Mononuclear cell (primary cell): ENCODE measurements around the gene NTHL1. TPM values are rescaled to one million over a fixed set of nuclear protein-coding genes. Genes with fewer than 3 reads are reported as not detected.

ENCODE experiments used
- H3K27me3 ChIP-seq: 2 replicates; pipeline ENCODE4 v1.6.0; 2011; ENCODE audit warnings: low read length, control low read depth; ENCODE audit not compliant: insufficient read depth
- H3K4me1 ChIP-seq: 2 replicates; pipeline ENCODE4 v1.5.1; 2011; ENCODE audit warnings: mild to moderate bottlenecking, low read length, control low read depth; ENCODE audit not compliant: insufficient read depth
- H3K4me3 ChIP-seq: 2 replicates; pipeline ENCODE4 v1.5.1; 2011; ENCODE audit warnings: mild to moderate bottlenecking, low read length, moderate library complexity
- H3K9me3 ChIP-seq: 2 replicates; pipeline ENCODE4 v1.5.1; 2011; ENCODE audit warnings: low read depth, mild to moderate bottlenecking, control low read depth, low read length
- total RNA-seq: library from RNA; depleted of rRNA; stranded (reverse); fragments of >200 nt; gene quantifications from one replicate; pipeline ENCODE4 v1.2.3, GENCODE V29; 2012

NTHL1 gene
- total RNA-seq, 1 donor = 3.1 TPM

DNA sequence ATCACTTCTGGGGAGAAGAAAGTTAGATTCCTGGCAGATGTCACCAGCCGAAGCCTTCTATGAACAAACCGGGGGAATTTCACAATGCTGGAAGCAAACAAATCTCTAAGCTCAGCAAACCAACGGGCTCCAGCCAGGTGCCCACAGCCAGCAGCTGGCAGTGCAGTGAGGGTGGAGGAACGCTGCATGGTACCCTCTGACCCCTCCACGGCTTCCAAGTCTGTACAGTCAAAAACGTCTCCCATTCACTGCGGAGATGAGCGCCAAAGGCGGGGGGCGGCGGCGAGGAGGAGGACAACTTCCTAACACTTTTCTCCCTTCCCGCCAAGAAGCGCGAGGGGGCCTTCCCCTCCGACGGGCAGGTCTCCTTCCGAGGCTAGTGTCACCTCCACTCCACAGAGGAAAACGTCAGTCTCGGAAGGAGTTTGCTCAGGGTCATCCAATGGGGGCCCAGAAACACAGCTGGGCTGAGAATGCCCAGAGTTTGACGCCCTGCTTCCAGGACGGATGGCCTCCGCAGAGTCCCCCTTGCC lies 38.9 kb downstream of the NTHL1 start:
- no peaks in the 10 kb centered on the region for H3K9me3 ChIP-seq
- peak overlapping the region; percentile 68 for H3K4me3 ChIP-seq
- peaks cover 58% of the 10 kb centered on the region for H3K4me1 ChIP-seq
- H3K27me3 ChIP-seq = no peaks in the 10 kb centered on the region

GRCh38 chr16:2008009-2008526 lies 39.6 kb downstream of the NTHL1 start:
- H3K4me3 ChIP-seq = no peak overlapping the region
- H3K27me3 ChIP-seq = no peaks in the 10 kb centered on the region
- no peaks in the 10 kb centered on the region for H3K9me3 ChIP-seq
- peaks cover 58% of the 10 kb centered on the region for H3K4me1 ChIP-seq

- no peaks in the 10 kb centered on the region for H3K27me3 ChIP-seq
Observed at GRCh38 chr16:2007081-2007836, 40.4 kb downstream of the NTHL1 start.

GRCh38 chr16:2006317-2006716 lies 41.3 kb downstream of the NTHL1 start:
- peaks cover 58% of the 10 kb centered on the region for H3K4me1 ChIP-seq
- no peak overlapping the region for H3K4me3 ChIP-seq
- H3K9me3 ChIP-seq = no peaks in the 10 kb centered on the region
- no peaks in the 10 kb centered on the region for H3K27me3 ChIP-seq

More at GRCh38 chr16:2007081-2007836, 40.4 kb downstream of the NTHL1 start:
- Histone ChIP-seq H3K4me3 (no peak overlapping the region), H3K4me1 (peaks cover 58% of the 10 kb centered on the region), H3K9me3 (no peaks in the 10 kb centered on the region)

- Histone ChIP-seq H3K27me3 (no peaks in the 10 kb centered on the region), H3K9me3 (no peaks in the 10 kb centered on the region), H3K4me3 (no peak overlapping the region), H3K4me1 (peaks cover 56% of the 10 kb centered on the region)
Observed at GRCh38 chr16:2005646-2006045, 42.0 kb downstream of the NTHL1 start.

DNA sequence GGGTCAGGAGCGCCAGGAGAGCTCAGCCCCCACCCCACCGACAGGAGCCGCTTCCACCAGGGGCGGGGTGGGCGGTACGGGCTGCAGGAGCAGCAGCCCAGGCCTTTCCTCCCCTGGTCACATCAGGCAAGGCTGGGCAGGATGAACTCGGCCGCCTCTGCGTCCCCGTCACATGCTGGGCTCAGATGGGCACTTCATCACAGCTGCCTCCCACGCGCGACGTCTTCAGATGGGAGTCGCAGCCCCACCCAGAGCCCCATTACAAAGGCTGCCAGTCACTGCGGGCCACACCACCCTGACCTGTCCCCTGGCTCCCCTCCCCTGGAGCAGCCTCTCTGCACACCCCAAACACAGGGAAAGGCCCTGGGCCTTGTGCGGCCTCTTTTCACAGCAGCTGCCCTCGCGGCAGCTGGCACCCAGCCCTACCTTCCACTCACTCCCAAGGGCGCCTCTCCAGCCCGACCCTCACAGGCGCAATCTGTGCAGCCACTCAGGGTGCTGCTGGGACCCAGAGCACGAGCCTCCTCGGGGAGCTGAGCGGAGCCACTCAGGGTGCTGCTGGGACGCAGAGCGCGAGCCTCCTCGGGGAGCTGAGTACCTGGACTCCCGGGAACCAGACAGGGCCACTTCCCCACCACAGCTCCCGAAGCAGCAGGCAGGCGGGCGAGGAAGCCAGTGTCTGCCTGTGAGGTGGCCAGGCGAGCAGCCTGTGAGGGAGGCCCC lies 42.7 kb downstream of the NTHL1 start:
- peaks cover 50% of the 10 kb centered on the region for H3K4me1 ChIP-seq
- H3K27me3 ChIP-seq = no peaks in the 10 kb centered on the region
- no peak overlapping the region for H3K4me3 ChIP-seq
- no peaks in the 10 kb centered on the region for H3K9me3 ChIP-seq

GRCh38 chr16:2003827-2004641 lies 43.6 kb downstream of the NTHL1 start:
- Histone ChIP-seq H3K27me3 (no peaks in the 10 kb centered on the region), H3K4me3 (no peak overlapping the region), H3K9me3 (no peaks in the 10 kb centered on the region), H3K4me1 (peaks cover 47% of the 10 kb centered on the region)

- peaks cover 40% of the 10 kb centered on the region for H3K4me1 ChIP-seq
- no peak overlapping the region for H3K4me3 ChIP-seq
- H3K9me3 ChIP-seq = no peaks in the 10 kb centered on the region
- H3K27me3 ChIP-seq = no peaks in the 10 kb centered on the region
Observed at GRCh38 chr16:2003231-2003826, 44.3 kb downstream of the NTHL1 start.

DNA sequence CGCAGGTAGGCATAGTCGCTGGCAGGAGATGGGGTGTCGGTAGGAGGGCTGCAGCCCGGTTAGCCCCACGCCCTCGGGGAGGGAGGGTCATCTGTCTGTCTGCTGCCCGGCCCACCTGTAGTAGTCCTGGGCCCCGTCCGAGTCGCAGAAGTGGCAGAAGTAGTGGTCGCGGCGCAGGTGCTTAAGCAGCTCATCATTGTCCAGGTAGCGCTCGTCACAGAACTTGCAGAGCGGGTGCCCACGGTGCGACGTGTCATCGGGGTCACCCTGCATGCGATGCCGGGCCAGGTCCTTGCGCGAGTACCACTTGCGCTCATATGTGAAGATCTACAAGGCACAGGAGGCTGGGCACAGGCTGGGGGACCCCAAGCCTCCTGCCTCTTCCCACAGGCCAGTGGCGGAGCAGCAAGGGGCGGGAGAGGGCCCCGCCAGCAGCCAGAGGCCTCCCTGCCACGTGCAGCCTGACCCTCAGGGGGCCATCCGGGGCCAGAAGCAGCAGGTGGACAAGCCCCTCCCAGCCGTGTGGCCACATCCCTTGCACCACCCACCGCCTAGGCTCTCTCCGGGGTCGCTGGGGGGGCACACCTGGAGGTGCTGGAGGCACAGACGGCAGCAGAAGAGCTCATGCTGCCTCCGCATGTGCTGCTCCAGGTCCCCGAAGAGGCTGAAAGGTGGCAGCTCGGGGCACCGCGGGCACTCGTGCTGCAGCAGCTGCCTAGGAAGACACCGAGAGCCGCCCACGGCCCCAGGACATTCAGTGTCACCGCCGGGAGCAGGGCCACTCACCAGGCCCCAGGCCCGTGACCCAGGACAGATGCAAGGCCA lies 45.0 kb downstream of the NTHL1 start:
- Histone ChIP-seq H3K9me3 (no peaks in the 10 kb centered on the region), H3K27me3 (no peaks in the 10 kb centered on the region), H3K4me3 (no peak overlapping the region), H3K4me1 (peaks cover 33% of the 10 kb centered on the region)

DNA sequence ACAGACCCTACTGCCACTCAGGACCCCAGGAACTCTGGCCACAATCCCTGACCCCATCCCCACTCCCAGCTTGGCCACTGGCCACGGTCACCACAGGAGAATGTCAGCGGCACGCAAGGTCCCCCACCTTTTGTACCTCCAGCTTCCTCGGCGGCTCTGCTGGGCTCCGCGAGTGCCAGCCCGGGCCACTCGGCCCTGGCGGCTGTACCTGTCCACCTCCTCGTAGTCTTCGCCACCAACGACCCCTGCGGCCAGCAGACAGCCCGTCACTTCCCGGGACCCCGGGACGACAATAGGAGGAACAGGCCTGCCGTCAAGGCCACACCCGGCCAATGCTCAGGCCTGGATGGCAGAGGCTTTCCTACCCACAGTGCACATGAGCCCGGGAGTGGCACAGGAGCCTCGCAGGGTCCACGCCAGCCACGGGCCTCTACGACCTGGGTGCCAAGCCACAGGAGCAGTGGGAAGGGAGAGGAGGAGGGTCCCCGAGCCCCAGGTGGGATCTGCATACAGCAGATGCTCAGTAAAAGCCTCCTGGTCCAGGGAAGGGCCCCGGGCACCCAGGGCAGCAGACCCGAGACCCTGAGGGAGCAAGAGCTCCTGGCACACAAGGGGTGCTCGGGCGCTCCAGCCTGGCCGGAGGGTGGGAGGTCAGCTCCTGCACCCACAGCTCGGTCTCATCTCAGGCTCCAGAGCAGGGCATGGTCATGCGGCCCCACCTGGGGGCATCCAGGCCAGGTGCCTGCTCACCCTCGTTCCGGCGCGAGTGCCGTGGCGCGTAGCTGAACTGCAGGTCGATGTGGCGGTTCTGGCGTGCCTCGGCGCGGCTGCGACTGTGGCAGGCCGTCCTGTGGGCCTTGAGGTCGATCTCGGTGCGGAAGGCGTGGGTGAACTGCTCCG lies 45.9 kb downstream of the NTHL1 start:
- H3K4me3 ChIP-seq = no peak overlapping the region
- no peaks in the 10 kb centered on the region for H3K9me3 ChIP-seq
- no peaks in the 10 kb centered on the region for H3K27me3 ChIP-seq
- peaks cover 23% of the 10 kb centered on the region for H3K4me1 ChIP-seq

GRCh38 chr16:2001035-2001434 lies 46.6 kb downstream of the NTHL1 start:
- Histone ChIP-seq H3K4me1 (peaks cover 19% of the 10 kb centered on the region), H3K4me3 (no peak overlapping the region), H3K27me3 (no peaks in the 10 kb centered on the region), H3K9me3 (no peaks in the 10 kb centered on the region)

DNA sequence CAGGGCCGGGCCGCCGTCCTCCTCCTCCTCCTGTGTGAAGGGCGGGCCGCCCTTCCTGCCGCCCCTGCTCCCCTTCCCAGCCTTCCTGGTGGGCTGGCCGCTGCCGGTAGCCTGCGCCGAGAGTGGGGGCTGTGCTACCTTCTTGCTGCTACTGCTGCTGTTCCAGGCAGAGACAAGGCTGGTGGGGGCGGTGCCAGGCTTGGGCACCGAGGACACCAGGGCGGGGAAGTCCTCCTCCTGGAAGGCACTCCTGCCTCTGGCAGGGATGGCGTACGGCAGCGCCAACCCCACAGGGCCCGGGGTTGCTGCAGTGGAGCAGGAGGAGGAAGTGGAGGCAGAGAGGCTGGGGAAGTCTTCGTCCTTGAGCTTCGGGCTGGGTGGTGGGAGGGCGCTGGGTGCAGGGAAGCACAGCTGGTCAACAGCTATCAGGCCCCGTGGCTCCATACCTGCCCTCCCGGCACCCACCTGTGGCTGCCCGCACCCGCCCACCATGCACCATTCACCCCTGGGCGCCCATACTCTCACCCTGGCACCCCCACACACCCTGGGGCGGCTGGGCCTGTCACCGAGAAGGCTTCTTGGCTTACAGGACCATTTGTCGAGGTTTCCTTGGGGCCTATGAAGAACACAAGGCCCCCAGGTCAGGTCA lies 47.6 kb downstream of the NTHL1 start:
- H3K4me1 ChIP-seq = peaks cover 9% of the 10 kb centered on the region
- no peaks in the 10 kb centered on the region for H3K9me3 ChIP-seq
- no peaks in the 10 kb centered on the region for H3K27me3 ChIP-seq
- no peak overlapping the region for H3K4me3 ChIP-seq
